IMR-90 (cell line): ENCODE measurements around the gene SH3RF2.

Experiments
- CEBPB ChIP-seq: IDR thresholded peaks from 2 replicates; pipeline ENCODE4 v1.6.1; 2012; ENCODE audit warnings: low read depth, low read length, improper control_type of control experiment
- CHD1 ChIP-seq: IDR thresholded peaks from 2 replicates; pipeline ENCODE4 v1.6.1; 2012; ENCODE audit warnings: low read depth, low read length, improper control_type of control experiment
- CTCF ChIP-seq: conservative IDR thresholded peaks from 2 replicates; pipeline ENCODE4 v1.5.1; 2012; ENCODE audit warnings: mild to moderate bottlenecking, low read depth, low read length, improper control_type of control experiment
- ELK1 ChIP-seq: fragments of 150-350 bp; IDR thresholded peaks from 2 replicates; pipeline ENCODE4 v1.6.1; 2016; ENCODE audit warnings: low read depth, mild to moderate bottlenecking, low read length, moderate library complexity, borderline replicate concordance
- FOS ChIP-seq: fragments of 150-350 bp; IDR thresholded peaks from 2 replicates; pipeline ENCODE4 v1.6.1; 2016; ENCODE audit warnings: low read depth, low read length
- MAZ ChIP-seq: IDR thresholded peaks from 2 replicates; pipeline ENCODE4 v1.6.1; 2012; ENCODE audit warnings: low read depth, mild to moderate bottlenecking, low read length, improper control_type of control experiment, moderate library complexity, borderline replicate concordance
- NFE2L2 ChIP-seq: fragments of 150-350 bp; IDR thresholded peaks from 2 replicates; pipeline ENCODE4 v1.6.1; 2016; ENCODE audit warnings: low read depth, mild to moderate bottlenecking, low read length
- POLR2A ChIP-seq: IDR thresholded peaks from 2 replicates; pipeline ENCODE4 v1.6.1; 2012; ENCODE audit warnings: mild to moderate bottlenecking, low read depth, low read length
- RAD21 ChIP-seq: IDR thresholded peaks from 2 replicates; pipeline ENCODE4 v1.6.1; 2012; ENCODE audit warnings: low read length, improper control_type of control experiment
- RFX5 ChIP-seq: IDR thresholded peaks from 2 replicates; pipeline ENCODE4 v1.8.0; 2012; ENCODE audit warnings: low read depth, mild to moderate bottlenecking, low read length, moderate library complexity
- SMC3 ChIP-seq: fragments of 150-350 bp; IDR thresholded peaks from 2 replicates; pipeline ENCODE4 v1.6.1; 2016; ENCODE audit warnings: low read depth, mild to moderate bottlenecking, antibody characterized with exemption, low read length, moderate library complexity
- USF2 ChIP-seq: fragments of 150-350 bp; IDR thresholded peaks from 2 replicates; pipeline ENCODE4 v1.6.1; 2017; ENCODE audit warnings: mild to moderate bottlenecking, antibody characterized with exemption, low read length, low read depth

- TF ChIP-seq CTCF, result peak; percentile 88
- 0 out of 2 replicates have a peak, but pooled peaks have one; percentile 64 for TF ChIP-seq POLR2A
- no peak for TF ChIP-seq FOS
- peak; percentile 76 for TF ChIP-seq CEBPB
- TF ChIP-seq USF2, result peak; percentile 37; the same call in 1 of the 2 replicates
- TF ChIP-seq CHD1, result no peak
- no peak for TF ChIP-seq NFE2L2
- TF ChIP-seq MAZ, result no peak
- peak; percentile 96 for TF ChIP-seq RAD21
- peak; percentile 81 for TF ChIP-seq SMC3
- TF ChIP-seq ELK1, result no peak
- no peak for TF ChIP-seq RFX5
These were observed 112.8 kb downstream of the SH3RF2 start for GRCh38 chr5:146048994-146049703.
